Testis (tissue), 3 donors: ENCODE data around the gene SPTLC2. TPM values are rescaled to one million over a fixed set of nuclear protein-coding genes. Genes with fewer than 3 reads are reported as not detected.

Source experiments
- DNase-seq: peaks from one replicate; pipeline ENCODE4 v3.0.0-alpha.2; 2019
- H3K27ac ChIP-seq, 2 donors: fragments of 200-600 bp; sonication (generic); one replicate each; pipeline ENCODE4 v1.5.1; 2019
- H3K27me3 ChIP-seq: fragments of 200-600 bp; sonication (generic); one replicate; pipeline ENCODE4 v1.5.1; 2019
- H3K36me3 ChIP-seq: fragments of 200-600 bp; sonication (generic); one replicate; pipeline ENCODE4 v1.5.1; 2017; ENCODE audit warnings: low read depth; ENCODE audit errors: missing control alignments
- H3K4me1 ChIP-seq: fragments of 200-600 bp; sonication (generic); one replicate; pipeline ENCODE4 v1.5.1; 2019
- H3K4me3 ChIP-seq, 2 donors: fragments of 200-600 bp; sonication (generic); one replicate each; pipeline ENCODE4 v1.5.1; 2017 to 2019
- H3K9me3 ChIP-seq: fragments of 200-600 bp; sonication (generic); one replicate; pipeline ENCODE4 v1.5.1; 2017
- POLR2A ChIP-seq: fragments of 450-650 bp; IDR thresholded peaks from one replicate; pipeline ENCODE4 v1.6.1; 2017; ENCODE audit warnings: antibody characterized with exemption, mild to moderate bottlenecking, moderate library complexity
- WGBS, 2 donors: methylation state at CpG; one replicate each; pipeline ENCODE4 v1.1.5; 2018; 5-methylcytosine and 5-hydroxymethylcytosine counted together
- intact Hi-C: fragments of 100-400 bp; cut with DNase I; formaldehyde crosslinking; loops from one replicate; pipeline ENCODE4 v1.15.1; 2023; ENCODE audit warnings: low total_unique reads
- polyA plus RNA-seq: library from polyadenylated mRNA; stranded (reverse); fragments of 350-450 nt; fragmentation: Illumina TruSeq; extraction: RNeasy Lipid Tissue Mini Kit (QIAGEN cat#74804); gene quantifications from one replicate; pipeline ENCODE4 v1.2.3, GENCODE V29; 2014; ENCODE audit warnings: low read depth, low replicate concordance; ENCODE audit not compliant: insufficient read depth
- total RNA-seq, 2 donors: library from RNA; depleted of rRNA; stranded (reverse); fragments of >200 nt; gene quantifications; one replicate each; pipeline ENCODE4 v1.2.3, GENCODE V29; 2016
- TF ChIP-seq, protein P1 (sequence below), 3 experiments: fragments of 450-650 bp in 2 of 3; fragments of 200-600 bp in 1 of 3; sonication (generic) in 1 of 3; IDR thresholded peaks; one replicate each; pipeline ENCODE4 v1.5.1; 2016 to 2019; ENCODE audit warnings: antibody characterized with exemption in 3 of 3, mild to moderate bottlenecking in 2 of 3, moderate library complexity in 1 of 3

Gene SPTLC2
- total and polyA plus RNA-seq, 3 donors from 2014 or later = 11.1 to 24.5 (median 21.5) TPM

DNA sequence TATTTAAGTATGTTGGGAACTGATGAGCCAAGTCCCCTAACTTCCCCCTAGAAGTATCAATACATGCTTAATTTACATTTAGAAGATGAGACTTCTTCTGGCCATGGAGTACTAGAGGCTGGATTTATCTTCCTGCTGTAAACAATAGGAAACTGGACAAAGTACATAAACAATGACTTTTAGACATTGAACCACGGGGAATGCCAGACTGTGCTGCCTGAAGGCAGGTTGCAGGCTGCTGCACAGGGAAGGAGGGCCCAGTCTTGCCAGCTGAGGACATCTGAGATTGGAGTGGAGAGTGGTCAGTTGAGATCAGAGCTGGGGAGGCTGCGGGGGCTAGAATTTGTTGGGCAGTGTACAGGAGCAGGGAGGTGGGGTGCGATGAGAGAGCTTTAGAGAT, 93.3 kb downstream of the SPTLC2 start:
- no peak for DNase-seq

GRCh38 chr14:77520555-77520954, 95.9 kb downstream of the SPTLC2 start:
- Histone ChIP-seq H3K9me3 (no peaks in the 10 kb centered on the region), H3K4me1 (no peaks in the 10 kb centered on the region), H3K27ac (no peak overlapping the region), H3K4me3 (no peak overlapping the region), H3K36me3 (no peaks in the 10 kb centered on the region), H3K27me3 (no peaks in the 10 kb centered on the region)
- no peak for DNase-seq
- WGBS, 2 donors = 94 to 99% methylated on average over 4 of the region's 4 CpGs
- TF ChIP-seq POLR2A = no peak
- TF ChIP-seq, protein P1, sequence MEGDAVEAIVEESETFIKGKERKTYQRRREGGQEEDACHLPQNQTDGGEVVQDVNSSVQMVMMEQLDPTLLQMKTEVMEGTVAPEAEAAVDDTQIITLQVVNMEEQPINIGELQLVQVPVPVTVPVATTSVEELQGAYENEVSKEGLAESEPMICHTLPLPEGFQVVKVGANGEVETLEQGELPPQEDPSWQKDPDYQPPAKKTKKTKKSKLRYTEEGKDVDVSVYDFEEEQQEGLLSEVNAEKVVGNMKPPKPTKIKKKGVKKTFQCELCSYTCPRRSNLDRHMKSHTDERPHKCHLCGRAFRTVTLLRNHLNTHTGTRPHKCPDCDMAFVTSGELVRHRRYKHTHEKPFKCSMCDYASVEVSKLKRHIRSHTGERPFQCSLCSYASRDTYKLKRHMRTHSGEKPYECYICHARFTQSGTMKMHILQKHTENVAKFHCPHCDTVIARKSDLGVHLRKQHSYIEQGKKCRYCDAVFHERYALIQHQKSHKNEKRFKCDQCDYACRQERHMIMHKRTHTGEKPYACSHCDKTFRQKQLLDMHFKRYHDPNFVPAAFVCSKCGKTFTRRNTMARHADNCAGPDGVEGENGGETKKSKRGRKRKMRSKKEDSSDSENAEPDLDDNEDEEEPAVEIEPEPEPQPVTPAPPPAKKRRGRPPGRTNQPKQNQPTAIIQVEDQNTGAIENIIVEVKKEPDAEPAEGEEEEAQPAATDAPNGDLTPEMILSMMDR (IDR thresholded peaks at IDR 0.05) = no peak
- intact Hi-C loops = no loop called here

More for the DNA sequence above, 93.3 kb downstream of the SPTLC2 start:
- TF ChIP-seq, protein P1 (IDR thresholded peaks at IDR 0.05) = no peak
- no peak for TF ChIP-seq POLR2A
- Histone ChIP-seq H3K27ac (no peak overlapping the region), H3K4me1 (no peaks in the 10 kb centered on the region), H3K9me3 (no peaks in the 10 kb centered on the region), H3K27me3 (no peaks in the 10 kb centered on the region), H3K4me3 (no peak overlapping the region), H3K36me3 (no peaks in the 10 kb centered on the region)
- WGBS, 2 donors = 75 to 90% methylated on average over 3 of the region's 3 CpGs
- intact Hi-C loops = no loop called here

DNA sequence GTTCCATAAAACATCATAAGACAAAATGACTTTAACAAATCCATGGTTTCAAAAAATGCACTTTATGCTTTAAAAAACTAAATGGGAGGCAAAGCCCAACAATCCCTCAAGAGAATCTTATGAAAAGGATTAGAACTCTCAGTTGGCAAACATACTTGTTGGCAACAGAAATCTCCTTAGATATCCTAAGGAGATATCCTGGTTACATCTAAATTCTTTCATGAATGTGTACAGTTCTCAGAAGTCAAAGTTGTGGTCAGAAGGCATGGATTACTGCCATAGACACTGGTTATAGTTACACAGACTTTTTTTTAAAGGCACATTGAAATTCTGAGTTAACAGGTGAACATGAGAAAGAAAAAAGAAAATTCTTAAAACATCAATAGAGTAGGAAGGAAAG, 100.3 kb downstream of the SPTLC2 start:
- H3K27ac ChIP-seq = no peak overlapping the region
- no peak for TF ChIP-seq POLR2A
- TF ChIP-seq, protein P1 (IDR thresholded peaks at IDR 0.05) = no peak
- intact Hi-C loops = no loop called here
- H3K4me1 ChIP-seq = no peaks in the 10 kb centered on the region
- no peaks in the 10 kb centered on the region for H3K9me3 ChIP-seq
- H3K4me3 ChIP-seq = no peak overlapping the region
- no peaks in the 10 kb centered on the region for H3K36me3 ChIP-seq
- no peaks in the 10 kb centered on the region for H3K27me3 ChIP-seq
- DNase-seq = no peak

DNA sequence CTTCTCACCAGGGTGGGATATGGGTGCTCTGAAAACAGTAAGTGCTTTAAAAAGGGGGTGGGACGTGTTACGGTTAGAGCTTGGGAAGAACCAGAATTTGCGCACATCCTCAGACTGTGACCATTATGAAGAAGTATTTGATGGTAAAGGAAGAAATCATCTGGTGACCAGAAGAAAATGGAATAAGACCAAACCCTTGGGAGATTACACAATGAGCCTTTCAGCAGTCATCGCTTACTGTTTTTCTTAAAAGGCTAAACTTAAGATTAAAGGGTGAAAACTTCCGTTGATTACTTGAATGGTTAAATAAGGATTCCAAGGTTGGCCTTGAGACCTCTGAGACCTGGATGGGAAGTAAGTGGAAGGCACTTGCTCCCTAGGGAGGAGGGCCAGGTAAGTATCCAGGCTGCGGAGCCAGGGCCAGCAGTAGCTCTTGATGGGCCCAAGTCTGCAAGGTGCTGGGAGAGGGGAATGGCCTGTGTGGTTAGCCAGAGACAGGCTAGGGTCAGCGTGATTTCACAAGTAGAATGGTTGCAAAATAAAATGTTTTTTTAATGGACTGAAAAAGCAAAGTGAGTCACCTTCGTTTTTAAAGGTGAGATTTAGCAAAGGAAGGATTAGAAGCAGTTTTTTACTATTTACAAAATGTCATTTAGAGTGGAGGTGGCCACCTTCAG, 104.8 kb downstream of the SPTLC2 start:
- Histone ChIP-seq H3K9me3 (no peaks in the 10 kb centered on the region), H3K27ac (no peak overlapping the region), H3K4me1 (no peaks in the 10 kb centered on the region), H3K27me3 (no peaks in the 10 kb centered on the region), H3K4me3 (no peak overlapping the region), H3K36me3 (no peaks in the 10 kb centered on the region)
- DNase-seq = no peak
- WGBS, 2 donors = 92 to 95% methylated on average over 8 of the region's 8 CpGs
- no peak for TF ChIP-seq POLR2A
- TF ChIP-seq, protein P1 (IDR thresholded peaks at IDR 0.05) = no peak
- intact Hi-C loops = no loop called here

- Histone ChIP-seq H3K27ac (no peak overlapping the region), H3K27me3 (no peaks in the 10 kb centered on the region), H3K36me3 (no peaks in the 10 kb centered on the region), H3K4me1 (no peaks in the 10 kb centered on the region), H3K9me3 (no peaks in the 10 kb centered on the region), H3K4me3 (no peak overlapping the region)
- TF ChIP-seq, protein P1 (IDR thresholded peaks at IDR 0.05) = no peak
- TF ChIP-seq POLR2A = no peak
- no peak for DNase-seq
- intact Hi-C loops = no loop called here
- whole genome bisulfite sequencing, 2 donors = 79 to 94% methylated on average over 4 of the region's 4 CpGs
These were observed 107.1 kb downstream of the SPTLC2 start for GRCh38 chr14:77509366-77509765.
